ENCODE results near the gene CORO2A.
A peak's percentile ranks its signal among the peaks of the same experiment; 100 is the strongest.

The CORO2A gene

GRCh38 chr9:98087420-98088354 is 104.8 kb downstream of the CORO2A start:
- Histone ChIP-seq H3K27me3 (ENCODE audit: control insufficient read depth, insufficient read depth, low read length) (no peaks in the 10 kb centered on the region), H3K9me3 (ENCODE audit: control insufficient read depth, insufficient read depth, low read length) (no peaks in the 10 kb centered on the region), H3K4me3 (ENCODE audit: low read length) (peak overlapping the region; percentile 34; the same call in 1 of the 2 replicates), H3K27ac (ENCODE audit: low read length) (no peak overlapping the region), H3K4me1 (ENCODE audit: control insufficient read depth, insufficient read depth, low read length) (peaks cover 5% of the 10 kb centered on the region), H3K36me3 (ENCODE audit: control insufficient read depth, insufficient read depth, low read length) (0 out of 2 replicates have a peak, but pooled peaks cover 4% of the 10 kb centered on the region)
- WGBS (ENCODE audit: insufficient coverage, insufficient read length), result no CpG with 5 or more reads among the region's 92 CpGs
- no peak for DNase-seq (ENCODE audit: low read depth, low spot score)

- Histone ChIP-seq H3K27me3 (ENCODE audit: control insufficient read depth, insufficient read depth, low read length) (no peaks in the 10 kb centered on the region), H3K36me3 (ENCODE audit: control insufficient read depth, insufficient read depth, low read length) (peaks cover 6% of the 10 kb centered on the region; the same call in 1 of the 2 replicates), H3K4me1 (ENCODE audit: control insufficient read depth, insufficient read depth, low read length) (peaks cover 4% of the 10 kb centered on the region), H3K4me3 (ENCODE audit: low read length) (no peak overlapping the region), H3K27ac (ENCODE audit: low read length) (no peak overlapping the region), H3K9me3 (ENCODE audit: control insufficient read depth, insufficient read depth, low read length) (no peaks in the 10 kb centered on the region)
- DNase-seq (ENCODE audit: low read depth, low spot score), result no peak
- WGBS (ENCODE audit: insufficient coverage, insufficient read length), result no CpG with 5 or more reads among the region's 4 CpGs
Observed at GRCh38 chr9:98086461-98086860, 106.0 kb downstream of the CORO2A start.

- no peak for DNase-seq (ENCODE audit: low read depth, low spot score)
- H3K27me3 ChIP-seq (ENCODE audit: control insufficient read depth, insufficient read depth, low read length), result no peaks in the 10 kb centered on the region
- H3K4me3 ChIP-seq (ENCODE audit: low read length), result no peak overlapping the region
- H3K4me1 ChIP-seq (ENCODE audit: control insufficient read depth, insufficient read depth, low read length), result peaks cover 4% of the 10 kb centered on the region
- H3K27ac ChIP-seq (ENCODE audit: low read length), result no peak overlapping the region
- H3K9me3 ChIP-seq (ENCODE audit: control insufficient read depth, insufficient read depth, low read length), result no peaks in the 10 kb centered on the region
- peaks cover 10% of the 10 kb centered on the region for H3K36me3 ChIP-seq (ENCODE audit: control insufficient read depth, insufficient read depth, low read length)
- no CpG with 5 or more reads among the region's 7 CpGs for WGBS (ENCODE audit: insufficient coverage, insufficient read length)
Observed at GRCh38 chr9:98085944-98086343, 106.5 kb downstream of the CORO2A start.

GRCh38 chr9:98085058-98085457 is 107.4 kb downstream of the CORO2A start:
- H3K4me1 ChIP-seq (ENCODE audit: control insufficient read depth, insufficient read depth, low read length), result peaks cover 4% of the 10 kb centered on the region
- DNase-seq (ENCODE audit: low read depth, low spot score), result no peak
- H3K9me3 ChIP-seq (ENCODE audit: control insufficient read depth, insufficient read depth, low read length), result no peaks in the 10 kb centered on the region
- no peak overlapping the region for H3K27ac ChIP-seq (ENCODE audit: low read length)
- WGBS (ENCODE audit: insufficient coverage, insufficient read length), result no CpG with 5 or more reads among the region's 4 CpGs
- peaks cover 12% of the 10 kb centered on the region for H3K36me3 ChIP-seq (ENCODE audit: control insufficient read depth, insufficient read depth, low read length)
- no peaks in the 10 kb centered on the region for H3K27me3 ChIP-seq (ENCODE audit: control insufficient read depth, insufficient read depth, low read length)
- no peak overlapping the region for H3K4me3 ChIP-seq (ENCODE audit: low read length)

- no CpG with 5 or more reads among the region's 3 CpGs for WGBS (ENCODE audit: insufficient coverage, insufficient read length)
- Histone ChIP-seq H3K4me1 (ENCODE audit: control insufficient read depth, insufficient read depth, low read length) (peaks cover 4% of the 10 kb centered on the region), H3K36me3 (ENCODE audit: control insufficient read depth, insufficient read depth, low read length) (peaks cover 15% of the 10 kb centered on the region)
Observed at GRCh38 chr9:98084396-98084795, 108.0 kb downstream of the CORO2A start.

GRCh38 chr9:98083566-98084183 is 108.8 kb downstream of the CORO2A start:
- no peak for DNase-seq (ENCODE audit: low read depth, low spot score)
- H3K4me3 ChIP-seq (ENCODE audit: low read length), result no peak overlapping the region
- no CpG with 5 or more reads among the region's 7 CpGs for WGBS (ENCODE audit: insufficient coverage, insufficient read length)
- peaks cover 4% of the 10 kb centered on the region for H3K4me1 ChIP-seq (ENCODE audit: control insufficient read depth, insufficient read depth, low read length)
- no peak overlapping the region for H3K27ac ChIP-seq (ENCODE audit: low read length)
- no peaks in the 10 kb centered on the region for H3K27me3 ChIP-seq (ENCODE audit: control insufficient read depth, insufficient read depth, low read length)
- no peaks in the 10 kb centered on the region for H3K9me3 ChIP-seq (ENCODE audit: control insufficient read depth, insufficient read depth, low read length)
- H3K36me3 ChIP-seq (ENCODE audit: control insufficient read depth, insufficient read depth, low read length), result peaks cover 15% of the 10 kb centered on the region

More at GRCh38 chr9:98084396-98084795, 108.0 kb downstream of the CORO2A start:
- Histone ChIP-seq H3K27ac (ENCODE audit: low read length) (no peak overlapping the region), H3K4me3 (ENCODE audit: low read length) (no peak overlapping the region), H3K9me3 (ENCODE audit: control insufficient read depth, insufficient read depth, low read length) (no peaks in the 10 kb centered on the region), H3K27me3 (ENCODE audit: control insufficient read depth, insufficient read depth, low read length) (no peaks in the 10 kb centered on the region)
- DNase-seq (ENCODE audit: low read depth, low spot score), result no peak

- Histone ChIP-seq H3K4me1 (ENCODE audit: control insufficient read depth, insufficient read depth, low read length) (peaks cover 4% of the 10 kb centered on the region), H3K9me3 (ENCODE audit: control insufficient read depth, insufficient read depth, low read length) (no peaks in the 10 kb centered on the region), H3K4me3 (ENCODE audit: low read length) (no peak overlapping the region), H3K27ac (ENCODE audit: low read length) (no peak overlapping the region), H3K27me3 (ENCODE audit: control insufficient read depth, insufficient read depth, low read length) (no peaks in the 10 kb centered on the region), H3K36me3 (ENCODE audit: control insufficient read depth, insufficient read depth, low read length) (peaks cover 15% of the 10 kb centered on the region)
- WGBS (ENCODE audit: insufficient coverage, insufficient read length), result no CpG with 5 or more reads among the region's 2 CpGs
- no peak for DNase-seq (ENCODE audit: low read depth, low spot score)
Observed at GRCh38 chr9:98083061-98083501, 109.4 kb downstream of the CORO2A start.

- H3K36me3 ChIP-seq (ENCODE audit: control insufficient read depth, insufficient read depth, low read length), result peaks cover 15% of the 10 kb centered on the region
- H3K4me3 ChIP-seq (ENCODE audit: low read length), result no peak overlapping the region
- H3K4me1 ChIP-seq (ENCODE audit: control insufficient read depth, insufficient read depth, low read length), result peaks cover 1% of the 10 kb centered on the region; the same call in 1 of the 2 replicates
- H3K27me3 ChIP-seq (ENCODE audit: control insufficient read depth, insufficient read depth, low read length), result no peaks in the 10 kb centered on the region
- no peak overlapping the region for H3K27ac ChIP-seq (ENCODE audit: low read length)
- no CpG with 5 or more reads among the region's 6 CpGs for WGBS (ENCODE audit: insufficient coverage, insufficient read length)
- no peaks in the 10 kb centered on the region for H3K9me3 ChIP-seq (ENCODE audit: control insufficient read depth, insufficient read depth, low read length)
- DNase-seq (ENCODE audit: low read depth, low spot score), result no peak
Observed at GRCh38 chr9:98081477-98082219, 110.8 kb downstream of the CORO2A start.

GRCh38 chr9:98080780-98081179 is 111.7 kb downstream of the CORO2A start:
- H3K4me1 ChIP-seq (ENCODE audit: control insufficient read depth, insufficient read depth, low read length), result no peaks in the 10 kb centered on the region; the same call in 1 of the 2 replicates
- no peak for DNase-seq (ENCODE audit: low read depth, low spot score)
- H3K27ac ChIP-seq (ENCODE audit: low read length), result no peak overlapping the region
- peaks cover 15% of the 10 kb centered on the region for H3K36me3 ChIP-seq (ENCODE audit: control insufficient read depth, insufficient read depth, low read length)
- no CpG with 5 or more reads among the region's 12 CpGs for WGBS (ENCODE audit: insufficient coverage, insufficient read length)
- no peak overlapping the region for H3K4me3 ChIP-seq (ENCODE audit: low read length)
- H3K9me3 ChIP-seq (ENCODE audit: control insufficient read depth, insufficient read depth, low read length), result no peaks in the 10 kb centered on the region
- no peaks in the 10 kb centered on the region for H3K27me3 ChIP-seq (ENCODE audit: control insufficient read depth, insufficient read depth, low read length)

- WGBS (ENCODE audit: insufficient coverage, insufficient read length), result 100% methylated on average over 1 of the region's 1 CpG
- Histone ChIP-seq H3K27ac (ENCODE audit: low read length) (no peak overlapping the region), H3K36me3 (ENCODE audit: control insufficient read depth, insufficient read depth, low read length) (peaks cover 15% of the 10 kb centered on the region)
Observed at GRCh38 chr9:98080326-98080725, 112.1 kb downstream of the CORO2A start.

More at GRCh38 chr9:98080326-98080725, 112.1 kb downstream of the CORO2A start:
- no peaks in the 10 kb centered on the region for H3K4me1 ChIP-seq (ENCODE audit: control insufficient read depth, insufficient read depth, low read length)
- H3K9me3 ChIP-seq (ENCODE audit: control insufficient read depth, insufficient read depth, low read length), result no peaks in the 10 kb centered on the region
- no peak for DNase-seq (ENCODE audit: low read depth, low spot score)
- H3K4me3 ChIP-seq (ENCODE audit: low read length), result no peak overlapping the region
- no peaks in the 10 kb centered on the region for H3K27me3 ChIP-seq (ENCODE audit: control insufficient read depth, insufficient read depth, low read length)
